ENCODE results near the gene PIP5K1B. TPM values are rescaled to one million over a fixed set of nuclear protein-coding genes. Genes with fewer than 3 reads are reported as not detected.

PIP5K1B gene
- total RNA-seq, 1 experiment from 2014 or later = 0.20 TPM

DNA sequence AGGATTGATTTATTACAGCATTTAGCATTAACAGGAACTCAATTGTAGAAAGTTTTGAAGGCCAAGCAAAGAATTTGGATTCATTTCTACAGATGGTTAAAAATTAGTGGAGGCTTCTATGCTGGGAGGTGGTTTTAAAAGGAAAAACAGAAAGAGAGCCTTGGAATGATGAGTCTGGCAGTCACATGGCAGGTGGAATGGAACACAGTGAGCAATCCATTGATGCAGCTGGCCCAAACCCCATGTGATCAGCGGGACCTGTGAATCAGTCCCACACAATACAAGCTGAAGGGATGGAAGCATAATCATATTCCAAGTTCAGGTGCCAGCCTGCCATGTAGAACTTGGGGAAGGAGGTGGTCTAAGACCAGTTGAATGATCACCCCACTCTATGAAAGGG is 147.9 kb downstream of the PIP5K1B start:
- H3K4me3 ChIP-seq (replicated peaks in 1 of 2; ENCODE audit: low read depth in 1 of 2, low read length in 2 of 2) = no peak overlapping the region
- TF ChIP-seq JUND (IDR thresholded peaks at IDR 0.05) (no peak), FOSL1 (IDR thresholded peaks at IDR 0.05; ENCODE audit: low read depth) (no peak), CEBPB (IDR thresholded peaks at IDR 0.05; ENCODE audit: low read depth) (no peak), ZFX (IDR thresholded peaks at IDR 0.05) (no peak), CTCF (IDR thresholded peaks at IDR 0.05 in 2 of 3, conservative IDR thresholded peaks at IDR 0.05 in 1 of 3; ENCODE audit: borderline replicate concordance in 1 of 3, insufficient read depth in 1 of 3, low read depth in 2 of 3, low read length in 2 of 3) (no peak), ATF3 (IDR thresholded peaks at IDR 0.05) (no peak), RAD21 (IDR thresholded peaks at IDR 0.05; ENCODE audit: low read depth) (no peak), EZH2phosphoT487 (IDR thresholded peaks at IDR 0.05; ENCODE audit: borderline replicate concordance) (no peak)
- H3K4me2 ChIP-seq (ENCODE audit: low read length) = no peak overlapping the region
- ChIA-PET RAD21 (ENCODE audit: low non-redundant PET in 1 of 2, low total read pairs in 2 of 2, uncharacterized antibody in 2 of 2, unreplicated experiment in 2 of 2) (no interaction called here), POLR2A (no interaction called here), CTCF (no interaction called here)
- H3K9ac ChIP-seq (ENCODE audit: low read length) = no peak overlapping the region
- H3K27ac ChIP-seq (ENCODE audit: low read depth, low read length) = no peak overlapping the region
- H3K9me2 ChIP-seq (ENCODE audit: insufficient read depth) = no peaks in the 10 kb centered on the region
- no peaks in the 10 kb centered on the region for H4K20me1 ChIP-seq (ENCODE audit: insufficient read depth)
- no peaks in the 10 kb centered on the region for H3K79me2 ChIP-seq (ENCODE audit: insufficient read depth, low read length)
- H3K9me3 ChIP-seq (ENCODE audit: control insufficient read depth in 1 of 2, insufficient read depth in 1 of 2, low read depth in 1 of 2, low read length in 2 of 2) = no peaks in the 10 kb centered on the region
- H2AFZ ChIP-seq (ENCODE audit: low read depth, low read length, poor library complexity, severe bottlenecking) = no peak overlapping the region
- peaks cover 32% of the 10 kb centered on the region for H3K27me3 ChIP-seq (ENCODE audit: insufficient read depth, low read length)
- no peaks in the 10 kb centered on the region for H3K4me1 ChIP-seq (ENCODE audit: control insufficient read depth in 1 of 2, insufficient read depth in 2 of 2, low read length in 2 of 2)
- H3K36me3 ChIP-seq (ENCODE audit: control insufficient read depth in 1 of 2, insufficient read depth in 2 of 2, low read length in 2 of 2) = no peaks in the 10 kb centered on the region
- DNase-seq (ENCODE audit: low read depth, low spot score) (no peak), ATAC-seq (no peak)
- no TSS peak for BruUV-seq (replicated peaks)
- intact Hi-C loops (cut with micrococcal nuclease) = no loop called here

GRCh38 chr9:68859347-68859746 is 154.3 kb downstream of the PIP5K1B start:
- Histone ChIP-seq H3K79me2 (ENCODE audit: insufficient read depth, low read length) (no peaks in the 10 kb centered on the region), H3K27ac (ENCODE audit: low read depth, low read length) (no peak overlapping the region), H3K4me2 (ENCODE audit: low read length) (no peak overlapping the region), H4K20me1 (ENCODE audit: insufficient read depth) (no peaks in the 10 kb centered on the region), H3K4me3 (replicated peaks in 1 of 2; ENCODE audit: low read depth in 1 of 2, low read length in 2 of 2) (no peak overlapping the region), H3K9me2 (ENCODE audit: insufficient read depth) (no peaks in the 10 kb centered on the region), H3K9ac (ENCODE audit: low read length) (no peak overlapping the region), H3K9me3 (ENCODE audit: control insufficient read depth in 1 of 2, insufficient read depth in 1 of 2, low read depth in 1 of 2, low read length in 2 of 2) (no peaks in the 10 kb centered on the region), H3K4me1 (ENCODE audit: control insufficient read depth in 1 of 2, insufficient read depth in 2 of 2, low read length in 2 of 2) (no peaks in the 10 kb centered on the region), H3K27me3 (ENCODE audit: insufficient read depth, low read length) (peaks cover 57% of the 10 kb centered on the region), H3K36me3 (ENCODE audit: control insufficient read depth in 1 of 2, insufficient read depth in 2 of 2, low read length in 2 of 2) (no peaks in the 10 kb centered on the region), H2AFZ (ENCODE audit: low read depth, low read length, poor library complexity, severe bottlenecking) (no peak overlapping the region)
- ATAC-seq (no peak), DNase-seq (ENCODE audit: low read depth, low spot score) (no peak)
- CTCF ChIA-PET = no interaction called here
- RAD21 ChIA-PET (ENCODE audit: low non-redundant PET in 1 of 2, low total read pairs in 2 of 2, uncharacterized antibody in 2 of 2, unreplicated experiment in 2 of 2) = no interaction called here
- POLR2A ChIA-PET = no interaction called here
- intact Hi-C loops (cut with micrococcal nuclease) = no loop called here
- no TSS peak for BruUV-seq (replicated peaks)
- TF ChIP-seq CTCF (IDR thresholded peaks at IDR 0.05 in 2 of 3, conservative IDR thresholded peaks at IDR 0.05 in 1 of 3; ENCODE audit: borderline replicate concordance in 1 of 3, insufficient read depth in 1 of 3, low read depth in 2 of 3, low read length in 2 of 3) (no peak), EGR1 (IDR thresholded peaks at IDR 0.05; ENCODE audit: low read depth) (no peak), YY1 (IDR thresholded peaks at IDR 0.05; ENCODE audit: extremely low read depth, insufficient replicate concordance, low read depth, low read length) (no peak), JUND (IDR thresholded peaks at IDR 0.05) (no peak), EZH2phosphoT487 (IDR thresholded peaks at IDR 0.05; ENCODE audit: borderline replicate concordance) (no peak), TCF7L2 (IDR thresholded peaks at IDR 0.05; ENCODE audit: borderline replicate concordance, extremely low read depth, insufficient read depth, insufficient read length) (no peak), ELF1 (IDR thresholded peaks at IDR 0.05; ENCODE audit: borderline replicate concordance, low read depth) (no peak), SIN3A (IDR thresholded peaks at IDR 0.05; ENCODE audit: low read depth) (no peak), POLR2A (IDR thresholded peaks at IDR 0.05; ENCODE audit: borderline replicate concordance, extremely low read depth, insufficient read depth, insufficient read length) (no peak), CBX3 (IDR thresholded peaks at IDR 0.05; ENCODE audit: low read depth) (no peak), ZFX (IDR thresholded peaks at IDR 0.05) (no peak), FOSL1 (IDR thresholded peaks at IDR 0.05; ENCODE audit: low read depth) (no peak)

All from HCT116 (cell line).